ENCODE data around the gene DVL3.

GRCh38 chr3:184177767-184178306, 22.7 kb downstream of the DVL3 start:
- no peak for TF ChIP-seq CTCF (IDR thresholded peaks at IDR 0.05)
- TF ChIP-seq POLR2A (IDR thresholded peaks at IDR 0.05): no peak

Data from body of pancreas (tissue), 4 donors.